ENCODE results near the gene DUOXA2. TPM values are rescaled to one million over a fixed set of nuclear protein-coding genes. Genes with fewer than 3 reads are reported as not detected.

Gene DUOXA2
- total and polyA plus RNA-seq, 2 donors (not counting 1 experiment from before 2014, with no cell fraction given): not detected

- Histone ChIP-seq H3K79me2 (ENCODE audit: control insufficient read depth, insufficient read depth, low read length) (no peaks in the 10 kb centered on the region), H3K9me3 (ENCODE audit: control insufficient read depth, insufficient read depth, low read depth, low read length) (no peaks in the 10 kb centered on the region), H3K36me3 (ENCODE audit: control insufficient read depth, insufficient read depth, low read length) (no peaks in the 10 kb centered on the region), H3K4me2 (ENCODE audit: extremely low read depth, insufficient read depth, low read length) (no peak overlapping the region), H3K4me3 (replicated peaks in 1 of 4; ENCODE audit: control extremely low read depth in 1 of 4, insufficient read depth in 1 of 4, low read depth in 3 of 4, low read length in 4 of 4) (no peak overlapping the region), H3K9ac (ENCODE audit: insufficient read depth, low read length) (no peak overlapping the region), H3K27me3 (ENCODE audit: control insufficient read depth, insufficient read depth, low read length) (no peaks in the 10 kb centered on the region), H3K27ac (ENCODE audit: insufficient read depth, low read length) (no peak overlapping the region), H2AFZ (ENCODE audit: low read length) (no peak overlapping the region), H4K20me1 (ENCODE audit: control insufficient read depth, extremely low read depth, insufficient read depth, low read length) (no peaks in the 10 kb centered on the region), H3K4me1 (ENCODE audit: control insufficient read depth, extremely low read depth, insufficient read depth, low read length) (peaks cover 10% of the 10 kb centered on the region)
- TF ChIP-seq CTCF (conservative IDR thresholded peaks at IDR 0.05 in 1 of 2, IDR thresholded peaks at IDR 0.05 in 1 of 2; ENCODE audit: low read depth in 1 of 2, low read length in 2 of 2): no peak
- DNase-seq (ENCODE audit: low read depth in 2 of 2): no peak
Observed at GRCh38 chr15:45164914-45165313, 50.8 kb downstream of the DUOXA2 start.

- Histone ChIP-seq H3K9me3 (ENCODE audit: control insufficient read depth, insufficient read depth, low read depth, low read length) (no peaks in the 10 kb centered on the region), H3K4me1 (ENCODE audit: control insufficient read depth, extremely low read depth, insufficient read depth, low read length) (peaks cover 10% of the 10 kb centered on the region), H3K4me3 (replicated peaks in 1 of 4; ENCODE audit: control extremely low read depth in 1 of 4, insufficient read depth in 1 of 4, low read depth in 3 of 4, low read length in 4 of 4) (no peak overlapping the region), H3K79me2 (ENCODE audit: control insufficient read depth, insufficient read depth, low read length) (no peaks in the 10 kb centered on the region), H2AFZ (ENCODE audit: low read length) (no peak overlapping the region), H4K20me1 (ENCODE audit: control insufficient read depth, extremely low read depth, insufficient read depth, low read length) (no peaks in the 10 kb centered on the region), H3K9ac (ENCODE audit: insufficient read depth, low read length) (no peak overlapping the region), H3K4me2 (ENCODE audit: extremely low read depth, insufficient read depth, low read length) (no peak overlapping the region), H3K27me3 (ENCODE audit: control insufficient read depth, insufficient read depth, low read length) (no peaks in the 10 kb centered on the region), H3K27ac (ENCODE audit: insufficient read depth, low read length) (no peak overlapping the region), H3K36me3 (ENCODE audit: control insufficient read depth, insufficient read depth, low read length) (no peaks in the 10 kb centered on the region)
- DNase-seq (ENCODE audit: low read depth in 2 of 2): no peak
- TF ChIP-seq EZH2 (IDR thresholded peaks at IDR 0.05; ENCODE audit: low read length, missing control alignments): no peak
- no peak for TF ChIP-seq CTCF (conservative IDR thresholded peaks at IDR 0.05 in 1 of 2, IDR thresholded peaks at IDR 0.05 in 1 of 2; ENCODE audit: low read depth in 1 of 2, low read length in 2 of 2)
Observed at GRCh38 chr15:45165536-45165935, 51.4 kb downstream of the DUOXA2 start.

- Histone ChIP-seq H3K79me2 (ENCODE audit: control insufficient read depth, insufficient read depth, low read length) (no peaks in the 10 kb centered on the region), H3K4me2 (ENCODE audit: extremely low read depth, insufficient read depth, low read length) (peak overlapping the region; percentile 71), H3K9me3 (ENCODE audit: control insufficient read depth, insufficient read depth, low read depth, low read length) (no peaks in the 10 kb centered on the region), H3K4me1 (ENCODE audit: control insufficient read depth, extremely low read depth, insufficient read depth, low read length) (peaks cover 10% of the 10 kb centered on the region), H2AFZ (ENCODE audit: low read length) (peak overlapping the region; percentile 17), H3K4me3 (replicated peaks in 1 of 4; ENCODE audit: control extremely low read depth in 1 of 4, insufficient read depth in 1 of 4, low read depth in 3 of 4, low read length in 4 of 4) (peak overlapping the region; percentile 50 to 69 (median 58)), H3K9ac (ENCODE audit: insufficient read depth, low read length) (peak overlapping the region; percentile 75), H3K27ac (ENCODE audit: insufficient read depth, low read length) (peak overlapping the region; percentile 54), H3K27me3 (ENCODE audit: control insufficient read depth, insufficient read depth, low read length) (no peaks in the 10 kb centered on the region), H3K36me3 (ENCODE audit: control insufficient read depth, insufficient read depth, low read length) (no peaks in the 10 kb centered on the region), H4K20me1 (ENCODE audit: control insufficient read depth, extremely low read depth, insufficient read depth, low read length) (no peaks in the 10 kb centered on the region)
- DNase-seq (ENCODE audit: low read depth in 2 of 2): peak; percentile 83 to 86
- TF ChIP-seq CTCF (conservative IDR thresholded peaks at IDR 0.05 in 1 of 2, IDR thresholded peaks at IDR 0.05 in 1 of 2; ENCODE audit: low read depth in 1 of 2, low read length in 2 of 2) (peak; percentile 66 to 70), EZH2 (IDR thresholded peaks at IDR 0.05; ENCODE audit: low read length, missing control alignments) (no peak)
Observed at GRCh38 chr15:45166834-45167630, 52.9 kb downstream of the DUOXA2 start.
